ENCODE results near the gene USP34. TPM values are rescaled to one million over a fixed set of nuclear protein-coding genes. Genes with fewer than 3 reads are reported as not detected.

The USP34 gene
- total RNA-seq, 1 donor from 2014 or later, result 104 TPM

GRCh38 chr2:61443342-61444041 is 27.4 kb downstream of the USP34 start:
- no peak for TF ChIP-seq CTCF (IDR thresholded peaks at IDR 0.05; ENCODE audit: partially characterized antibody, unreplicated experiment)
- H3K27ac Mint-ChIP-seq (ENCODE audit: unreplicated experiment), result no peak overlapping the region
- H3K9me3 Mint-ChIP-seq (ENCODE audit: unreplicated experiment), result peaks cover 6% of the 10 kb centered on the region
- peaks cover 2% of the 10 kb centered on the region for H3K27me3 Mint-ChIP-seq (ENCODE audit: unreplicated experiment)
- DNase-seq, result no peak
- H3K36me3 Mint-ChIP-seq (ENCODE audit: unreplicated experiment), result no peaks in the 10 kb centered on the region
- peaks cover 7% of the 10 kb centered on the region for H3K4me1 Mint-ChIP-seq (ENCODE audit: low read depth, unreplicated experiment)
- H3K4me3 Mint-ChIP-seq (ENCODE audit: unreplicated experiment), result no peak overlapping the region

- Mint-ChIP-seq H3K27me3 (ENCODE audit: unreplicated experiment) (peaks cover 2% of the 10 kb centered on the region), H3K36me3 (ENCODE audit: unreplicated experiment) (peaks cover 6% of the 10 kb centered on the region), H3K4me1 (ENCODE audit: low read depth, unreplicated experiment) (peaks cover 7% of the 10 kb centered on the region), H3K27ac (ENCODE audit: unreplicated experiment) (no peak overlapping the region), H3K4me3 (ENCODE audit: unreplicated experiment) (no peak overlapping the region), H3K9me3 (ENCODE audit: unreplicated experiment) (peaks cover 11% of the 10 kb centered on the region)
- no peak for DNase-seq
- TF ChIP-seq CTCF (IDR thresholded peaks at IDR 0.05; ENCODE audit: partially characterized antibody, unreplicated experiment), result no peak
These were observed 31.5 kb downstream of the USP34 start for GRCh38 chr2:61439241-61440002.

- Mint-ChIP-seq H3K9me3 (ENCODE audit: unreplicated experiment) (peaks cover 11% of the 10 kb centered on the region), H3K4me3 (ENCODE audit: unreplicated experiment) (no peak overlapping the region), H3K36me3 (ENCODE audit: unreplicated experiment) (peaks cover 6% of the 10 kb centered on the region), H3K27me3 (ENCODE audit: unreplicated experiment) (peaks cover 2% of the 10 kb centered on the region), H3K27ac (ENCODE audit: unreplicated experiment) (no peak overlapping the region), H3K4me1 (ENCODE audit: low read depth, unreplicated experiment) (peaks cover 6% of the 10 kb centered on the region)
- TF ChIP-seq CTCF (IDR thresholded peaks at IDR 0.05; ENCODE audit: partially characterized antibody, unreplicated experiment), result no peak
- DNase-seq, result no peak
These were observed 32.2 kb downstream of the USP34 start for GRCh38 chr2:61438670-61439069.

- no peak overlapping the region for H3K27ac Mint-ChIP-seq (ENCODE audit: unreplicated experiment)
- H3K4me1 Mint-ChIP-seq (ENCODE audit: low read depth, unreplicated experiment), result peaks cover 2% of the 10 kb centered on the region
- peaks cover 6% of the 10 kb centered on the region for H3K36me3 Mint-ChIP-seq (ENCODE audit: unreplicated experiment)
- H3K4me3 Mint-ChIP-seq (ENCODE audit: unreplicated experiment), result no peak overlapping the region
- no peaks in the 10 kb centered on the region for H3K27me3 Mint-ChIP-seq (ENCODE audit: unreplicated experiment)
- no peak for DNase-seq
- TF ChIP-seq CTCF (IDR thresholded peaks at IDR 0.05; ENCODE audit: partially characterized antibody, unreplicated experiment), result no peak
- H3K9me3 Mint-ChIP-seq (ENCODE audit: unreplicated experiment), result peaks cover 13% of the 10 kb centered on the region
These were observed 33.7 kb downstream of the USP34 start for GRCh38 chr2:61437170-61437569.

- Mint-ChIP-seq H3K36me3 (ENCODE audit: unreplicated experiment) (peaks cover 6% of the 10 kb centered on the region), H3K27ac (ENCODE audit: unreplicated experiment) (no peak overlapping the region), H3K4me3 (ENCODE audit: unreplicated experiment) (no peak overlapping the region), H3K4me1 (ENCODE audit: low read depth, unreplicated experiment) (no peaks in the 10 kb centered on the region), H3K27me3 (ENCODE audit: unreplicated experiment) (no peaks in the 10 kb centered on the region), H3K9me3 (ENCODE audit: unreplicated experiment) (peaks cover 13% of the 10 kb centered on the region)
- TF ChIP-seq CTCF (IDR thresholded peaks at IDR 0.05; ENCODE audit: partially characterized antibody, unreplicated experiment), result no peak
- no peak for DNase-seq
These were observed 34.8 kb downstream of the USP34 start for GRCh38 chr2:61436092-61436491.
